ENCODE data around the gene GAL3ST2.

The GAL3ST2 gene

DNA sequence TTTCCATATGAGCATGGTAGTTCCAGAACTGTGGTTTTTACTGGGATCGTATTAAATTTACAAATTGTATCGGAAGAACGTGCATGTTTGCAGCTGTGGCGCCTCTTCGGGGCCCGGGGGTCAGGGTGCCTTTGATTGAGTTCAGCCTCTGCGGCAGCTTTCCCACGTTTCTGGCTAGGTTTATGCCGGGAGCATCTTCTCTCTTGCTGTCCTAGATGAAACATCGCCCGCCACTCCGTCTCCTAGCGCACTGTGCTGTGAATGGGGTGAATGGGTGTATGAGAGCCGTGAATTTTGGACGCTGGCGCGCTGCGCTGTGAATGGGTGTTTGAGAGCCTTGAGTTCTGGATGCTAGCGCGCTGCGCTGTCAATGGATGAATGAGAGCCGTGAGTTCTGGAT is 69.8 kb downstream of the GAL3ST2 start:
- no peak for DNase-seq (ENCODE audit: low read depth)

GRCh38 chr2:241848761-241849615 is 72.4 kb downstream of the GAL3ST2 start:
- no peak for DNase-seq (ENCODE audit: low read depth)

- no peak for DNase-seq (ENCODE audit: low read depth)
These were observed 73.3 kb downstream of the GAL3ST2 start for GRCh38 chr2:241849616-241850543.

GRCh38 chr2:241850544-241851324 is 74.1 kb downstream of the GAL3ST2 start:
- no peak for DNase-seq (ENCODE audit: low read depth)

DNA sequence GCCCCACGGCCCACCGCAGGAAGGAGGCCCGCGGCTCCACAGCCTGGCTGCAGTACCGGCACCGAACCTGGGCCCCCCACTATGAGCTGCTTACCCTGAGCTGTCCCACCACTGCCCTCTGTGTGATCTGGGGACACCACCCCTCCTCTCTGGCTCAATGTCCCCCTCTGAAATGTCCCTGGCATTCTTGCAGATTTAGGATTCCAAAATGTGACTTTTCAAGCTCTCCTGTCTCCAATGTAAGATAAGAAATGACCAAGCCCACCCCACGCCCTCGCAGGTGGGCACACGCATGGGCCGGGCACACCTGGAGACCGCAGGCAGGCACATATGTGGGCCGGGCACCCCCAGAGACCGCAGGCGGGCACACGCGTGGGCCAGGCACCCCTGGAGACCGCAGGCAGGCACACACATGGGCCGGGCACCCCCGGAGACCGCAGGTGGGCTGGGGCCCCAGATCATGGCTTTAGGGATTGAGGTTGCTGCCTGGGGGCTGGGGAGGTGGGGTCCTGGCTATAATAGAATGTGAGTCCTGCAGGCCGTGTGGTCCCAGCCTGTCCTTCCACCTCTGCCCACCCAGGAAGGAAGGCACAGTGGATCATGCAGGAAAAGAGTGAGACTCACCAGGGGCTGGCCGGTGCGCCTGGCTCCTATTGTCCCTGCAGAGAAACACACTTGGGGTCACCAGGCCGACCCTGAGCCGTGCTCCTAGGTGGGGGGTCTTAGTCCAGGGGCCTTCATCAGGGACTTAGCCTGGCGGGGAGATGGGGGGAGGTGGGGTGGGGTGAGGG is 74.9 kb downstream of the GAL3ST2 start:
- no peak for DNase-seq (ENCODE audit: low read depth)

GRCh38 chr2:241852116-241852980 is 75.7 kb downstream of the GAL3ST2 start:
- DNase-seq (ENCODE audit: low read depth) = no peak

- no peak for DNase-seq (ENCODE audit: low read depth)
These were observed 76.5 kb downstream of the GAL3ST2 start for GRCh38 chr2:241852981-241853631.

All from activated T-cell treated with anti-CD3 and anti-CD28 coated beads for 24 hours (primary cell).